Common myeloid progenitor, CD34-positive (primary cell): ENCODE measurements around the gene SLC10A1.

Experiments
- CTCF ChIA-PET: fragments of 350-600 bp; sonication (Branson Sonifier 250); formaldehyde crosslinking; loops from one replicate; lab custom pipeline; 2021; ENCODE audit warnings: antibody characterized with exemption; lab: Charles Lee
- POLR2A ChIA-PET: fragments of 350-600 bp; sonication (Branson Sonifier 250); formaldehyde crosslinking; loops from one replicate; lab custom pipeline; 2021; ENCODE audit warnings: antibody characterized with exemption; lab: Charles Lee
- DNase-seq, 3 donors: peaks; one replicate each; pipeline versions ENCODE4 v3.0.0 to v3.0.0-alpha.2; 2013
- H3K27ac ChIP-seq, 2 experiments: 1 replicate in 1 of 2; 2 replicates in 1 of 2; pipeline ENCODE4 v1.7.0; 2013; ENCODE audit warnings: inconsistent platforms in 2 of 2, low read length in 2 of 2, mild to moderate bottlenecking in 2 of 2, low read depth in 1 of 2, moderate library complexity in 1 of 2; ENCODE audit not compliant: severe bottlenecking in 2 of 2, insufficient read depth in 1 of 2, poor library complexity in 1 of 2
- H3K27me3 ChIP-seq, 5 experiments: replicated peaks in 2 of 5; 1 replicate in 3 of 5; 2 replicates in 2 of 5; pipeline versions ENCODE4 v1.6.1 to v1.7.0; 2013; ENCODE audit warnings: low read length in 4 of 5, mild to moderate bottlenecking in 2 of 5, moderate library complexity in 2 of 5, inconsistent platforms in 1 of 5; ENCODE audit not compliant: insufficient read depth in 5 of 5, control insufficient read depth in 4 of 5
- H3K36me3 ChIP-seq, 4 experiments: 1 replicate in 2 of 4; 2 replicates in 2 of 4; pipeline versions ENCODE4 v1.6.1 to v1.7.0; 2013; ENCODE audit warnings: low read length in 3 of 4, control low read depth in 1 of 4, mild to moderate bottlenecking in 1 of 4; ENCODE audit not compliant: control insufficient read depth in 4 of 4, insufficient read depth in 4 of 4
- H3K4me1 ChIP-seq, 4 experiments: 1 replicate in 3 of 4; 2 replicates in 1 of 4; pipeline versions ENCODE4 v1.6.1 to v1.7.1; 2013; ENCODE audit warnings: low read length in 3 of 4, mild to moderate bottlenecking in 3 of 4, control low read depth in 1 of 4, inconsistent platforms in 1 of 4, moderate library complexity in 1 of 4; ENCODE audit not compliant: control insufficient read depth in 4 of 4, insufficient read depth in 4 of 4; ENCODE audit errors: control extremely low read depth in 1 of 4
- H3K4me3 ChIP-seq, 7 experiments: 1 replicate in 4 of 7; 2 replicates in 3 of 7; pipeline versions ENCODE4 v1.5.1 to v1.7.0; 2013; ENCODE audit warnings: mild to moderate bottlenecking in 7 of 7, low read length in 6 of 7, moderate library complexity in 6 of 7, inconsistent platforms in 2 of 7, low read depth in 2 of 7, control low read depth in 1 of 7; ENCODE audit not compliant: insufficient read depth in 4 of 7, control insufficient read depth in 1 of 7; ENCODE audit errors: extremely low read depth in 1 of 7
- H3K9me3 ChIP-seq, 5 experiments: 1 replicate in 4 of 5; 2 replicates in 1 of 5; pipeline versions ENCODE4 v1.6.1 to v1.7.1; 2013; ENCODE audit warnings: low read length in 4 of 5, mild to moderate bottlenecking in 2 of 5, inconsistent platforms in 1 of 5, low read depth in 1 of 5, moderate library complexity in 1 of 5; ENCODE audit not compliant: control insufficient read depth in 4 of 5, insufficient read depth in 2 of 5; ENCODE audit errors: control extremely low read depth in 1 of 5
- WGBS: methylation state at CpG from one replicate; pipeline ENCODE4 v1.1.5; 2013; ENCODE audit not compliant: insufficient coverage; 5-methylcytosine and 5-hydroxymethylcytosine counted together

Gene SLC10A1

GRCh38 chr14:69772082-69773017 lies 24.7 kb downstream of the SLC10A1 start:
- WGBS, result 97% methylated on average over 5 of the region's 11 CpGs
- ChIA-PET POLR2A (interaction anchor here (0.7 kb wide), 3 partner anchors 166 to 827 kb away, joined by 3 to 6 read pairs (median 3); no protein-coding TSS in a partner anchor), CTCF (interaction anchor here (1.0 to 1.5 kb wide), 3 partner anchors 41 to 188 kb away, joined by 3 to 4 read pairs (median 4); no protein-coding TSS in a partner anchor)
- no peaks in the 10 kb centered on the region for H3K27me3 ChIP-seq
- no peak overlapping the region for H3K4me3 ChIP-seq
- peaks cover 7 to 15% (median 12%) of the 10 kb centered on the region in 4 experiments for H3K4me1 ChIP-seq
- peaks cover 27 to 91% (median 57%) of the 10 kb centered on the region in 4 experiments for H3K36me3 ChIP-seq
- peak in 1 of 3 donors; percentile 36 for DNase-seq
- H3K27ac ChIP-seq, result no peak overlapping the region
- no peaks in the 10 kb centered on the region for H3K9me3 ChIP-seq

DNA sequence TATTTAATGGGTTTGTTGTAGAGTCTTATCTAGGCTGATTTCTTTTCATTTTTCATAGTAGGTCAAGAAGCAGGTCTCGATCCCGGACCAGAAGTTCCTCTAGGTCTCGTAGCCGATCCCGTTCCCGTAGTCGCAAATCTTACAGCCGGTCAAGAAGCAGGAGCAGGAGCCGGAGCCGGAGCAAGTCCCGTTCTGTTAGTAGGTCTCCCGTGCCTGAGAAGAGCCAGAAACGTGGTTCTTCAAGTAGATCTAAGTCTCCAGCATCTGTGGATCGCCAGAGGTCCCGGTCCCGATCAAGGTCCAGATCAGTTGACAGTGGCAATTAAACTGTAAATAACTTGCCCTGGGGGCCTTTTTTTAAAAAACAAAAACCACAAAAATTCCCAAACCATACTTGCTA lies 25.9 kb downstream of the SLC10A1 start:
- Histone ChIP-seq H3K27me3 (no peaks in the 10 kb centered on the region), H3K4me3 (no peak overlapping the region), H3K36me3 (peaks cover 20 to 80% (median 52%) of the 10 kb centered on the region in 4 experiments), H3K27ac (no peak overlapping the region), H3K9me3 (no peaks in the 10 kb centered on the region), H3K4me1 (peaks cover 10 to 22% (median 15%) of the 10 kb centered on the region in 4 experiments)
- POLR2A ChIA-PET, result interaction anchor here (0.6 kb wide), 1 partner anchor 19 kb away, joined by 3 read pairs; no protein-coding TSS in a partner anchor
- CTCF ChIA-PET, result interaction anchor here (1.2 kb wide), 1 partner anchor 40 kb away, joined by 4 read pairs; no protein-coding TSS in a partner anchor
- no peak for DNase-seq
- WGBS, result over 99% methylated on average over 12 of the region's 16 CpGs

DNA sequence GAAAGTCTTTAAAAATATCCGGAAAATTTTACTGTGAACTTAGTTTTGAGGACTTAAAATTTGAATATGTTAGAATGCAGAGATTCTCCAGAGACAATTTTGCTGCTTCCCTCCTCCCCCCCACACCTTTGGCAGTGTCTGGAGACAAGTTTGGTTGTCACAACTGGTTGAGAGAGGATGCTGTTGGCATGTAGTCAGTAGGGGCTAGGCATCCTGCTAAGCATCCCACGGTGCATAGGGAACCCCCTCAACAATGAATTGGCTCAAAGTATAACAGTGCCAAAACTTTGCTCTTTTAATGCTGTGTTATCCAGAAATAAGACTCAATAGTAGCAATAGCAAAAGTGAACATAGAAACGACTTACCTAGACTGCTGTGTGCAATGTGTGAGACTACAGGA lies 26.5 kb downstream of the SLC10A1 start:
- no peaks in the 10 kb centered on the region for H3K27me3 ChIP-seq
- no peak overlapping the region for H3K4me3 ChIP-seq
- ChIA-PET POLR2A (no interaction called here), CTCF (no interaction called here)
- peaks cover 10 to 26% (median 18%) of the 10 kb centered on the region in 4 experiments for H3K4me1 ChIP-seq
- DNase-seq, result no peak
- no peak overlapping the region for H3K27ac ChIP-seq
- no peaks in the 10 kb centered on the region for H3K9me3 ChIP-seq
- 100% methylated on average over 1 of the region's 3 CpGs for WGBS
- H3K36me3 ChIP-seq, result peaks cover 20 to 75% (median 49%) of the 10 kb centered on the region in 4 experiments

GRCh38 chr14:69769623-69770022 lies 27.4 kb downstream of the SLC10A1 start:
- H3K4me3 ChIP-seq, result no peak overlapping the region
- peaks cover 10 to 26% (median 18%) of the 10 kb centered on the region in 4 experiments for H3K4me1 ChIP-seq
- ChIA-PET CTCF (no interaction called here), POLR2A (no interaction called here)
- H3K27me3 ChIP-seq, result no peaks in the 10 kb centered on the region
- H3K27ac ChIP-seq, result no peak overlapping the region
- 99% methylated on average over 22 of the region's 22 CpGs for WGBS
- no peaks in the 10 kb centered on the region for H3K9me3 ChIP-seq
- peaks cover 15 to 67% (median 47%) of the 10 kb centered on the region in 4 experiments for H3K36me3 ChIP-seq
- DNase-seq, result peak in 1 of 3 donors; percentile 29

GRCh38 chr14:69768873-69769272 lies 28.2 kb downstream of the SLC10A1 start:
- CTCF ChIA-PET, result interaction anchor here (1.4 kb wide), 1 partner anchor 9 kb away, joined by 3 read pairs; no protein-coding TSS in a partner anchor
- peak overlapping the region in 6 of 7 experiments; percentile 71 to 100 (median 99) for H3K4me3 ChIP-seq
- POLR2A ChIA-PET, result interaction anchor here (1.1 kb wide), 1 partner anchor 152 kb away, joined by 3 read pairs; no protein-coding TSS in a partner anchor
- peak overlapping the region in 1 of 2 experiments; percentile 100 for H3K27ac ChIP-seq
- DNase-seq, result no peak
- WGBS, result 95% methylated on average over 6 of the region's 8 CpGs
- peaks cover 10 to 28% (median 18%) of the 10 kb centered on the region in 4 experiments for H3K4me1 ChIP-seq
- H3K9me3 ChIP-seq, result peaks cover 0 to 3% (median 0%) of the 10 kb centered on the region in 5 experiments
- H3K36me3 ChIP-seq, result peaks cover 15 to 60% (median 44%) of the 10 kb centered on the region in 4 experiments
- H3K27me3 ChIP-seq, result no peaks in the 10 kb centered on the region

DNA sequence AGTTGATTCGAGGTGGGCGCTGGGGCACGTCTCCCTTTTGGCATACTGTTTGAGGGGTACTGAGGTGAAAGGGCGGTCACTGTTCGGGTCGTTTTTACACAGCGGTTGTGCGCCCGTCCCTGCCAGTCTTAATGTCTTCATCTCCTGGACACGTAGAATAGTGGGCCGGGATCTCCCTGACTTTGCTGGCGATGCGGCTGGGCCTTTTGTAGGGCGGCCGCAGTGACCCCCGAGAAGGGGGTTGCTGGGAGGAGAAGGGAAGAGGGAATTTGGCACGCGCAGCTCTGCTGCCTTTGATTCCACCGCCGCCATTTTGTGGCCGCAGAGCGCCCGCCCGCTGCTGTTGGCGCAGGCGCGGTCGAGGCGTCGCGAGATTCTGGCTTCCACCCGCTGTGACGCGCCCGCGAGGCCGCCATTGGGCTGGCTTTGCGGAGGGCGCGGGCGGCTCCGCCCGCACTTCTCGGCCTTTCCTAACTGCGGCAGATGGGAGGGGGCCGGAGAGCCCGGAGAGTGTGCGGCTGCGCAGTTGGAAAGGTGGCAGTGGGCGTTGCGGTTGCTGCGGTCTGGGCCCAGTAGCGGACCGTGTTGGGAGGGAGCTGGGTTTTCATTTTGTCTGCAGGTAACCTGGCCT lies 29.6 kb downstream of the SLC10A1 start:
- peak; percentile 88 to 94 (median 93) for DNase-seq
- ChIA-PET CTCF (no interaction called here), POLR2A (interaction anchor here (0.6 to 1.8 kb wide), 5 partner anchors 9 to 151 kb away, joined by 3 to 12 read pairs (median 3); no protein-coding TSS in a partner anchor)
- Histone ChIP-seq H3K9me3 (peaks cover 0 to 6% (median 0%) of the 10 kb centered on the region in 5 experiments), H3K36me3 (peaks cover 15 to 46% (median 37%) of the 10 kb centered on the region in 4 experiments), H3K27me3 (no peaks in the 10 kb centered on the region), H3K27ac (peak overlapping the region; percentile 100), H3K4me3 (peak overlapping the region; percentile 71 to 100 (median 98)), H3K4me1 (peaks cover 10 to 28% (median 18%) of the 10 kb centered on the region in 4 experiments)
- under 1% methylated on average over 50 of the region's 54 CpGs for WGBS
